ENCODE measurements around the gene PRR19.
"Not testable (repeated sequence)": the region's sequence is repeated elsewhere in the genome, so short reads cannot be mapped to it uniquely, and the experiment has no call there.

The PRR19 gene

DNA sequence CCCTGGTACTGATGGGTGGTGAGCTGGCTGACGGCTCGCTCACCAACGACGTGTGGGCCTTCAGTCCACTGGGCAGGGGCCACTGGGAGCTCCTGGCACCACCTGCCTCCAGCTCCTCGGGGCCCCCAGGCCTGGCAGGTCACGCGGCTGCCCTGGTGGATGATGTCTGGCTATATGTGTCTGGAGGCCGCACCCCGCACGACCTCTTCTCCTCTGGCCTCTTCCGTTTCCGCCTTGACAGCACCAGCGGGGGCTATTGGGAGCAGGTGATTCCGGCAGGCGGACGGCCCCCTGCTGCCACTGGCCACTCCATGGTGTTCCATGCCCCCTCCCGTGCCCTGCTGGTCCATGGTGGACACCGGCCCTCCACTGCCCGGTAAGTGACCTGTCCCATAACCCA is 34.0 kb downstream of the PRR19 start:
- H3K27ac ChIP-seq (ENCODE audit: low read depth, low read length), result no peak overlapping the region
- WGBS (ENCODE audit: extremely low coverage, insufficient coverage, low lambda C conversion rate), result no CpG with 5 or more reads among the region's 19 CpGs
- H3K23ac ChIP-seq (ENCODE audit: low read length), result no peak overlapping the region
- H2BK5ac ChIP-seq (ENCODE audit: low read length), result no peak overlapping the region
- no peak overlapping the region for H3K4me3 ChIP-seq (ENCODE audit: low read length)
- H2BK15ac ChIP-seq (replicated peaks; ENCODE audit: low read depth), result no peak overlapping the region
- no peaks in the 10 kb centered on the region for H3K27me3 ChIP-seq (ENCODE audit: insufficient read depth, low read length, poor library complexity)
- peaks cover 3% of the 10 kb centered on the region for H3K36me3 ChIP-seq (ENCODE audit: control insufficient read depth, insufficient read depth, low read length)
- H2BK120ac ChIP-seq (ENCODE audit: low read depth, low read length), result no peak overlapping the region
- DNase-seq, result no peak
- no peak overlapping the region for H3K9ac ChIP-seq (ENCODE audit: low read length)
- H3K4ac ChIP-seq (ENCODE audit: low read depth, low read length), result no peak overlapping the region
- H3K56ac ChIP-seq (ENCODE audit: low read length), result no peak overlapping the region
- H3K18ac ChIP-seq (ENCODE audit: low read length), result no peak overlapping the region
- H4K5ac ChIP-seq (ENCODE audit: low read length), result no peak overlapping the region
- no peak overlapping the region for H2AK5ac ChIP-seq (ENCODE audit: low read length)
- H4K8ac ChIP-seq (ENCODE audit: low read depth, low read length), result no peak overlapping the region
- H3K79me2 ChIP-seq (ENCODE audit: control insufficient read depth, insufficient read depth, low read length), result no peaks in the 10 kb centered on the region
- no peaks in the 10 kb centered on the region for H3K79me1 ChIP-seq (ENCODE audit: low read length)
- no peaks in the 10 kb centered on the region for H3K4me1 ChIP-seq (ENCODE audit: control insufficient read depth, low read depth, low read length)
- no peak overlapping the region for H3K4me2 ChIP-seq (ENCODE audit: low read length)

- H3K4me1 ChIP-seq (ENCODE audit: control insufficient read depth, low read depth, low read length); H4K8ac ChIP-seq (ENCODE audit: low read depth, low read length); H3K23ac ChIP-seq (ENCODE audit: low read length); H3K18ac ChIP-seq (ENCODE audit: low read length); H3K4me2 ChIP-seq (ENCODE audit: low read length); H4K5ac ChIP-seq (ENCODE audit: low read length); H3K4me3 ChIP-seq (ENCODE audit: low read length); H3K79me2 ChIP-seq (ENCODE audit: control insufficient read depth, insufficient read depth, low read length); H2BK15ac ChIP-seq (replicated peaks; ENCODE audit: low read depth); H3K27me3 ChIP-seq (ENCODE audit: insufficient read depth, low read length, poor library complexity); H2AK5ac ChIP-seq (ENCODE audit: low read length); H3K4ac ChIP-seq (ENCODE audit: low read depth, low read length); H3K56ac ChIP-seq (ENCODE audit: low read length); H3K27ac ChIP-seq (ENCODE audit: low read depth, low read length); H2BK120ac ChIP-seq (ENCODE audit: low read depth, low read length); H3K9ac ChIP-seq (ENCODE audit: low read length); H3K36me3 ChIP-seq (ENCODE audit: control insufficient read depth, insufficient read depth, low read length); H3K79me1 ChIP-seq (ENCODE audit: low read length); DNase-seq; H2BK5ac ChIP-seq (ENCODE audit: low read length): not testable (repeated sequence)
- no CpG with 5 or more reads among the region's 7 CpGs for WGBS (ENCODE audit: extremely low coverage, insufficient coverage, low lambda C conversion rate)
Observed at GRCh38 chr19:42339126-42339860, 37.4 kb downstream of the PRR19 start.

DNA sequence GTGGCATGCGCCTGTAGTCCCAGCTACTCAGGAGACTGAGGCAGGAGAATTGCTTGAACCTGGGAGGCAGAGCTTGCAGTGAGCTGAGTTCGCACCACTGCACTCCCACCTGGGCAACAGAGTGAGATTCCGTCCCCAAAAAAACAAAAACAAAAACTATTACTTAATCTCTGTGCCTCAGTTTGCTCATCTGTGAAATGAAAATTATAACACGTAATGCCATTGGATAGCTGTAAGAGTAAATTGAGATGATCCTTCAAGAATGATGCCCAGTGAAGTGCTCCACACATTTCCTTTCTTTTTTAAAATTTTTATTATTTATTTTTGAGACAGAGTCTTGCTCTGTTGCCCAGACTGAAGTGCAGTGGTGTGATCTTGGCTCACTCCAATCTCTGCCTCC is 38.0 kb downstream of the PRR19 start:
- not testable (repeated sequence) for H3K4me1 ChIP-seq (ENCODE audit: control insufficient read depth, low read depth, low read length); H3K9ac ChIP-seq (ENCODE audit: low read length); H3K4ac ChIP-seq (ENCODE audit: low read depth, low read length); H3K36me3 ChIP-seq (ENCODE audit: control insufficient read depth, insufficient read depth, low read length); H4K8ac ChIP-seq (ENCODE audit: low read depth, low read length); H3K4me3 ChIP-seq (ENCODE audit: low read length); H2BK15ac ChIP-seq (replicated peaks; ENCODE audit: low read depth); H3K79me1 ChIP-seq (ENCODE audit: low read length); H3K56ac ChIP-seq (ENCODE audit: low read length); H3K4me2 ChIP-seq (ENCODE audit: low read length); H3K27ac ChIP-seq (ENCODE audit: low read depth, low read length); H3K27me3 ChIP-seq (ENCODE audit: insufficient read depth, low read length, poor library complexity); H3K23ac ChIP-seq (ENCODE audit: low read length); DNase-seq; H3K18ac ChIP-seq (ENCODE audit: low read length); H2BK120ac ChIP-seq (ENCODE audit: low read depth, low read length); H2BK5ac ChIP-seq (ENCODE audit: low read length); H4K5ac ChIP-seq (ENCODE audit: low read length); H2AK5ac ChIP-seq (ENCODE audit: low read length); H3K79me2 ChIP-seq (ENCODE audit: control insufficient read depth, insufficient read depth, low read length)
- no CpG with 5 or more reads among the region's 4 CpGs for WGBS (ENCODE audit: extremely low coverage, insufficient coverage, low lambda C conversion rate)

GRCh38 chr19:42343344-42344110 is 41.6 kb downstream of the PRR19 start:
- Histone ChIP-seq H3K56ac (ENCODE audit: low read length) (no peak overlapping the region), H2BK5ac (ENCODE audit: low read length) (no peak overlapping the region), H3K4me2 (ENCODE audit: low read length) (no peak overlapping the region), H3K9ac (ENCODE audit: low read length) (no peak overlapping the region), H3K4me3 (ENCODE audit: low read length) (no peak overlapping the region), H4K5ac (ENCODE audit: low read length) (no peak overlapping the region), H2AK5ac (ENCODE audit: low read length) (no peak overlapping the region), H2BK120ac (ENCODE audit: low read depth, low read length) (no peak overlapping the region), H3K79me2 (ENCODE audit: control insufficient read depth, insufficient read depth, low read length) (no peaks in the 10 kb centered on the region), H2BK15ac (replicated peaks; ENCODE audit: low read depth) (no peak overlapping the region), H4K8ac (ENCODE audit: low read depth, low read length) (no peak overlapping the region), H3K18ac (ENCODE audit: low read length) (no peak overlapping the region), H3K27me3 (ENCODE audit: insufficient read depth, low read length, poor library complexity) (no peaks in the 10 kb centered on the region), H3K27ac (ENCODE audit: low read depth, low read length) (no peak overlapping the region), H3K4me1 (ENCODE audit: control insufficient read depth, low read depth, low read length) (no peaks in the 10 kb centered on the region), H3K4ac (ENCODE audit: low read depth, low read length) (no peak overlapping the region), H3K23ac (ENCODE audit: low read length) (no peak overlapping the region), H3K79me1 (ENCODE audit: low read length) (no peaks in the 10 kb centered on the region), H3K36me3 (ENCODE audit: control insufficient read depth, insufficient read depth, low read length) (no peaks in the 10 kb centered on the region)
- no CpG with 5 or more reads among the region's 17 CpGs for WGBS (ENCODE audit: extremely low coverage, insufficient coverage, low lambda C conversion rate)
- DNase-seq, result peak; percentile 28

DNA sequence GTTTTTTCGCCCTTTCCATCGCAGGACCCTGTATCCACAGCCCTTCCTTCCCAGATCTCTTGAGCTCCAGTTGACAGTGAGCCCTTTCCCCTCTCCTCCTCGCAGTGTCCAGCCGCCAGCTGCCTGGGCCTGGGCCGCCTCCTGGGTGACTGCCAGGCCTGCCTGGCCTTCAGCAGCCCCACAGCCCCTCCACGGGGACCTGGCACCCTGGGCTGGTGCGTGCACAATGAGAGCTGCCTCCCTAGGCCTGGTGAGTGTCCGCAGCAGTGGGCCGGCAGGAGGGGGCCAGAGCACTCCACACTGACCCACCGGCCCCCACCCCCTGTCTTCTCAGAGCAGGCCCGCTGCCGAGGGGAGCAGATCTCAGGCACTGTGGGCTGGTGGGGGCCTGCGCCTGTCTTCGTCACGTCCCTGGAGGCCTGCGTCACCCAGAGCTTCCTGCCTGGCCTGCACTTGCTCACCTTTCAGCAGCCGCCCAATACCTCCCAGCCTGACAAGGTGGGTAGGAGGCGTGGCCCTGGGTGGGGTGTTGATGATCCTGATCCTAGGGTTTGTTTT is 42.5 kb downstream of the PRR19 start:
- Histone ChIP-seq H2AK5ac (ENCODE audit: low read length) (no peak overlapping the region), H3K9ac (ENCODE audit: low read length) (no peak overlapping the region), H3K56ac (ENCODE audit: low read length) (no peak overlapping the region), H2BK15ac (replicated peaks; ENCODE audit: low read depth) (no peak overlapping the region), H3K79me2 (ENCODE audit: control insufficient read depth, insufficient read depth, low read length) (no peaks in the 10 kb centered on the region), H3K79me1 (ENCODE audit: low read length) (no peaks in the 10 kb centered on the region), H3K4me3 (ENCODE audit: low read length) (no peak overlapping the region), H4K5ac (ENCODE audit: low read length) (no peak overlapping the region), H4K8ac (ENCODE audit: low read depth, low read length) (no peak overlapping the region), H2BK5ac (ENCODE audit: low read length) (no peak overlapping the region), H3K36me3 (ENCODE audit: control insufficient read depth, insufficient read depth, low read length) (no peaks in the 10 kb centered on the region), H3K27me3 (ENCODE audit: insufficient read depth, low read length, poor library complexity) (no peaks in the 10 kb centered on the region), H3K18ac (ENCODE audit: low read length) (no peak overlapping the region), H3K27ac (ENCODE audit: low read depth, low read length) (no peak overlapping the region), H3K4me1 (ENCODE audit: control insufficient read depth, low read depth, low read length) (no peaks in the 10 kb centered on the region), H3K23ac (ENCODE audit: low read length) (no peak overlapping the region), H3K4ac (ENCODE audit: low read depth, low read length) (no peak overlapping the region), H3K4me2 (ENCODE audit: low read length) (no peak overlapping the region), H2BK120ac (ENCODE audit: low read depth, low read length) (no peak overlapping the region)
- no CpG with 5 or more reads among the region's 18 CpGs for WGBS (ENCODE audit: extremely low coverage, insufficient coverage, low lambda C conversion rate)
- no peak for DNase-seq
